HEK293 (cell line): Measurements from ENCODE around the gene KANSL3.

Source experiments
- CTCF ChIA-PET: fragments of 350-600 bp; formaldehyde crosslinking; extraction: SDS; loops from one replicate; lab custom pipeline; 2021; ENCODE audit warnings: antibody characterized with exemption; lab: Yijun Ruan, JAX
- POLR2A ChIA-PET: fragments of 300-600 bp; formaldehyde crosslinking; extraction: SDS; loops from one replicate; lab custom pipeline; 2020; ENCODE audit warnings: antibody characterized with exemption, inconsistent platforms; lab: Yijun Ruan, JAX
- H3K27ac ChIP-seq: fragments of 200-500 bp; sonication (Bioruptor generic); 2 replicates; pipeline ENCODE4 v1.5.1; 2014; ENCODE audit warnings: low read depth, low read length, control low read depth, inconsistent platforms; ENCODE audit errors: extremely low read depth
- H3K36me3 ChIP-seq, 2 experiments: fragments of 200-500 bp in 1 of 2; sonication (Bioruptor generic) in 1 of 2; 1 replicate in 1 of 2; 2 replicates in 1 of 2; pipeline ENCODE4 v1.5.1; 2014 to 2017; ENCODE audit warnings: inconsistent platforms in 2 of 2, low read length in 2 of 2; ENCODE audit not compliant: control insufficient read depth in 2 of 2, insufficient read depth in 1 of 2
- H3K4me1 ChIP-seq: fragments of 200-500 bp; sonication (Bioruptor generic); 2 replicates; pipeline ENCODE4 v1.5.1; 2014; ENCODE audit warnings: mild to moderate bottlenecking, low read length, inconsistent platforms; ENCODE audit not compliant: control insufficient read depth, insufficient read depth
- H3K4me3 ChIP-seq: 2 replicates; pipeline ENCODE4 v1.5.1; 2011; ENCODE audit warnings: low read depth, mild to moderate bottlenecking, control low read depth, low read length, moderate library complexity
- H3K9me3 ChIP-seq: fragments of 200-500 bp; sonication (Bioruptor generic); 2 replicates; pipeline ENCODE4 v1.5.1; 2014; ENCODE audit warnings: low read depth, low read length, inconsistent platforms; ENCODE audit not compliant: control insufficient read depth, insufficient read depth
- ATF2 ChIP-seq: fragments of 450-650 bp; formaldehyde crosslinking; IDR thresholded peaks from 2 replicates; pipeline ENCODE4 v1.5.1; 2016; ENCODE audit warnings: missing biosample characterization, missing genetic modification characterization, low read depth
- HOXA7 ChIP-seq: sonication (generic); formaldehyde crosslinking; IDR thresholded peaks from 2 replicates; pipeline ENCODE4 v1.8.1; 2022; ENCODE audit warnings: missing genetic modification reagents, borderline replicate concordance
- PRDM10 ChIP-seq: fragments of 450-650 bp; formaldehyde crosslinking; IDR thresholded peaks from 2 replicates; pipeline ENCODE4 v1.5.1; 2016; ENCODE audit warnings: missing biosample characterization, missing genetic modification characterization
- REST ChIP-seq: fragments of 450-650 bp; formaldehyde crosslinking; IDR thresholded peaks from 2 replicates; pipeline ENCODE4 v1.5.1; 2016; ENCODE audit warnings: missing biosample characterization, missing genetic modification characterization
- ZNF112 ChIP-seq: fragments of 450-650 bp; formaldehyde crosslinking; IDR thresholded peaks from 2 replicates; pipeline ENCODE4 v1.5.0; 2017; ENCODE audit warnings: missing biosample characterization, missing genetic modification characterization
- ZNF140 ChIP-seq: fragments of 450-650 bp; formaldehyde crosslinking; IDR thresholded peaks from 2 replicates; pipeline ENCODE4 v1.5.1; 2016; ENCODE audit warnings: missing biosample characterization, missing genetic modification characterization
- ZNF16 ChIP-seq: fragments of 450-650 bp; formaldehyde crosslinking; IDR thresholded peaks from 2 replicates; pipeline ENCODE4 v1.5.1; 2016; ENCODE audit warnings: low read depth, missing biosample characterization, missing genetic modification characterization
- ZNF202 ChIP-seq: fragments of 450-650 bp; formaldehyde crosslinking; IDR thresholded peaks from 2 replicates; pipeline ENCODE4 v1.5.1; 2016; ENCODE audit warnings: missing biosample characterization, missing genetic modification characterization, borderline replicate concordance
- ZNF223 ChIP-seq: fragments of 450-650 bp; formaldehyde crosslinking; IDR thresholded peaks from 2 replicates; pipeline ENCODE4 v1.5.1; 2016; ENCODE audit warnings: missing biosample characterization, missing genetic modification characterization
- ZNF24 ChIP-seq: fragments of 450-650 bp; formaldehyde crosslinking; IDR thresholded peaks from 2 replicates; pipeline ENCODE4 v1.5.1; 2016; ENCODE audit warnings: missing biosample characterization, missing genetic modification characterization
- ZNF280C ChIP-seq: fragments of 450-650 bp; formaldehyde crosslinking; IDR thresholded peaks from 2 replicates; pipeline ENCODE4 v1.5.1; 2016; ENCODE audit warnings: missing biosample characterization, missing genetic modification characterization
- ZNF280D ChIP-seq: fragments of 450-650 bp; formaldehyde crosslinking; IDR thresholded peaks from 2 replicates; pipeline ENCODE4 v1.5.1; 2016; ENCODE audit warnings: missing biosample characterization, missing genetic modification characterization
- ZNF292 ChIP-seq: fragments of 450-650 bp; formaldehyde crosslinking; IDR thresholded peaks from 2 replicates; pipeline ENCODE4 v1.5.1; 2016; ENCODE audit warnings: low read depth, missing biosample characterization, missing genetic modification characterization, borderline replicate concordance
- ZNF366 ChIP-seq: fragments of 450-650 bp; formaldehyde crosslinking; conservative IDR thresholded peaks from 2 replicates; pipeline ENCODE4 v1.5.1; 2016; ENCODE audit warnings: missing biosample characterization, missing genetic modification characterization
- ZNF404 ChIP-seq: fragments of 450-650 bp; formaldehyde crosslinking; IDR thresholded peaks from 2 replicates; pipeline ENCODE4 v1.5.1; 2017; ENCODE audit warnings: missing biosample characterization, missing genetic modification characterization
- ZNF449 ChIP-seq: fragments of 450-650 bp; formaldehyde crosslinking; IDR thresholded peaks from 2 replicates; pipeline ENCODE4 v1.5.1; 2017; ENCODE audit warnings: missing biosample characterization, mild to moderate bottlenecking, missing genetic modification characterization, moderate library complexity
- ZNF501 ChIP-seq: fragments of 450-650 bp; formaldehyde crosslinking; IDR thresholded peaks from 2 replicates; pipeline ENCODE4 v1.5.1; 2016; ENCODE audit warnings: missing biosample characterization, missing genetic modification characterization
- ZNF548 ChIP-seq: fragments of 450-650 bp; formaldehyde crosslinking; IDR thresholded peaks from 2 replicates; pipeline ENCODE4 v1.5.1; 2016; ENCODE audit warnings: missing biosample characterization, missing genetic modification characterization
- ZNF571 ChIP-seq: fragments of 450-650 bp; formaldehyde crosslinking; IDR thresholded peaks from 2 replicates; pipeline ENCODE4 v1.5.0; 2017; ENCODE audit warnings: missing biosample characterization, missing genetic modification characterization
- ZNF677 ChIP-seq: fragments of 450-650 bp; IDR thresholded peaks from 2 replicates; pipeline ENCODE4 v1.5.0; 2018; ENCODE audit warnings: missing biosample characterization, mild to moderate bottlenecking, missing genetic modification characterization, moderate library complexity
- ZNF843 ChIP-seq: fragments of 450-650 bp; formaldehyde crosslinking; IDR thresholded peaks from 2 replicates; pipeline ENCODE4 v1.5.1; 2016; ENCODE audit warnings: missing biosample characterization, missing genetic modification characterization
- ZSCAN30 ChIP-seq: fragments of 450-650 bp; IDR thresholded peaks from 2 replicates; pipeline ENCODE4 v1.5.1; 2018; ENCODE audit warnings: missing biosample characterization, mild to moderate bottlenecking, missing genetic modification characterization, moderate library complexity

Gene KANSL3

GRCh38 chr2:96616535-96616934 is 21.6 kb downstream of the KANSL3 start (continued):
- TF ChIP-seq ZNF280D (tag by site-specific recombination) (no peak), ZNF571 (tag by site-specific recombination) (no peak), REST (no peak), PRDM10 (no peak), ZNF404 (tag by site-specific recombination) (no peak), HOXA7 (CRISPR knock-in tag) (no peak), ZNF366 (tag by site-specific recombination) (no peak)

GRCh38 chr2:96616128-96616527 is 22.0 kb downstream of the KANSL3 start:
- POLR2A ChIA-PET, result no interaction called here
- TF ChIP-seq ZNF223, result no peak
- no peak for TF ChIP-seq ZNF140 (tag by site-specific recombination)
- TF ChIP-seq ZNF24 (tag by site-specific recombination), result no peak
- TF ChIP-seq ZNF202 (tag by site-specific recombination), result no peak
- TF ChIP-seq ZNF16 (tag by site-specific recombination), result no peak
- no peak for TF ChIP-seq ZNF280C (tag by site-specific recombination)
- no peak for TF ChIP-seq ZNF292 (tag by site-specific recombination)
- TF ChIP-seq ZNF501 (tag by site-specific recombination), result no peak
- TF ChIP-seq ZNF843 (tag by site-specific recombination), result no peak
- no peak for TF ChIP-seq ZNF571 (tag by site-specific recombination)
- no peak for TF ChIP-seq ZSCAN30 (tag by site-specific recombination)
- TF ChIP-seq ZNF548 (tag by site-specific recombination), result no peak
- no peak for TF ChIP-seq ATF2 (tag by site-specific recombination)
- no peak for TF ChIP-seq ZNF112 (tag by site-specific recombination)
- no peak for TF ChIP-seq ZNF677
- TF ChIP-seq ZNF449 (tag by site-specific recombination), result no peak

More at GRCh38 chr2:96616128-96616527, 22.0 kb downstream of the KANSL3 start:
- Histone ChIP-seq H3K4me1 (no peaks in the 10 kb centered on the region), H3K27ac (no peak overlapping the region), H3K36me3 (peaks cover 63 to 72% of the 10 kb centered on the region in 2 experiments), H3K4me3 (no peak overlapping the region), H3K9me3 (no peaks in the 10 kb centered on the region)
- CTCF ChIA-PET, result no interaction called here
